Retinal pigment epithelial cell (primary cell): Measurements from ENCODE around the gene MMP20.

Experiments
- DNase-seq: peaks from one replicate; pipeline ENCODE4 v3.0.0-alpha.2; 2010; ENCODE audit warnings: low read depth
- H3K4me3 ChIP-seq: 2 replicates; pipeline ENCODE4 v1.5.1; 2011; ENCODE audit warnings: mild to moderate bottlenecking, low read length, control low read depth, moderate library complexity
- TF ChIP-seq, protein P1 (sequence below): conservative IDR thresholded peaks from 2 replicates; pipeline ENCODE4 v1.5.1; 2011; ENCODE audit warnings: low read depth, low read length, control low read depth, inconsistent platforms

Gene MMP20

DNA sequence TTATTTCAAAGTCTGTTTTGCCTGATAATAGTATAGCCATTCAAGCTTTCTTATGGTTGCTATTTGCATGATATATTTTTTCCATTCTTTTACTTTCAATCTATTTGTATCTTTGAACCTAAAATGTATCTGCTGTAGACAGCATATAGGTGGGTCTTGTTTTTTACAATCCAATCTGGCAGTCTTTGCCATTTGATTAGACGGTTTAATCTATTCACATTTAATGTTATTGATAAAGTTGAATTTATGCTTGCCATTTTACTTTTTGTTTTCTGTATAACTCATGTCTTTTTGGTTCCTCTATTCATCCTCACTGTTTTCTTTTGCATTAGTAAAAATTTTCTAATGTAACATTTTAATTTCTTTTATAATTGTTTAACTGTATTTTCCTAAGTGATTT is 37.4 kb downstream of the MMP20 start:
- DNase-seq, result no peak
- TF ChIP-seq, protein P1, sequence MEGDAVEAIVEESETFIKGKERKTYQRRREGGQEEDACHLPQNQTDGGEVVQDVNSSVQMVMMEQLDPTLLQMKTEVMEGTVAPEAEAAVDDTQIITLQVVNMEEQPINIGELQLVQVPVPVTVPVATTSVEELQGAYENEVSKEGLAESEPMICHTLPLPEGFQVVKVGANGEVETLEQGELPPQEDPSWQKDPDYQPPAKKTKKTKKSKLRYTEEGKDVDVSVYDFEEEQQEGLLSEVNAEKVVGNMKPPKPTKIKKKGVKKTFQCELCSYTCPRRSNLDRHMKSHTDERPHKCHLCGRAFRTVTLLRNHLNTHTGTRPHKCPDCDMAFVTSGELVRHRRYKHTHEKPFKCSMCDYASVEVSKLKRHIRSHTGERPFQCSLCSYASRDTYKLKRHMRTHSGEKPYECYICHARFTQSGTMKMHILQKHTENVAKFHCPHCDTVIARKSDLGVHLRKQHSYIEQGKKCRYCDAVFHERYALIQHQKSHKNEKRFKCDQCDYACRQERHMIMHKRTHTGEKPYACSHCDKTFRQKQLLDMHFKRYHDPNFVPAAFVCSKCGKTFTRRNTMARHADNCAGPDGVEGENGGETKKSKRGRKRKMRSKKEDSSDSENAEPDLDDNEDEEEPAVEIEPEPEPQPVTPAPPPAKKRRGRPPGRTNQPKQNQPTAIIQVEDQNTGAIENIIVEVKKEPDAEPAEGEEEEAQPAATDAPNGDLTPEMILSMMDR, result no peak

DNA sequence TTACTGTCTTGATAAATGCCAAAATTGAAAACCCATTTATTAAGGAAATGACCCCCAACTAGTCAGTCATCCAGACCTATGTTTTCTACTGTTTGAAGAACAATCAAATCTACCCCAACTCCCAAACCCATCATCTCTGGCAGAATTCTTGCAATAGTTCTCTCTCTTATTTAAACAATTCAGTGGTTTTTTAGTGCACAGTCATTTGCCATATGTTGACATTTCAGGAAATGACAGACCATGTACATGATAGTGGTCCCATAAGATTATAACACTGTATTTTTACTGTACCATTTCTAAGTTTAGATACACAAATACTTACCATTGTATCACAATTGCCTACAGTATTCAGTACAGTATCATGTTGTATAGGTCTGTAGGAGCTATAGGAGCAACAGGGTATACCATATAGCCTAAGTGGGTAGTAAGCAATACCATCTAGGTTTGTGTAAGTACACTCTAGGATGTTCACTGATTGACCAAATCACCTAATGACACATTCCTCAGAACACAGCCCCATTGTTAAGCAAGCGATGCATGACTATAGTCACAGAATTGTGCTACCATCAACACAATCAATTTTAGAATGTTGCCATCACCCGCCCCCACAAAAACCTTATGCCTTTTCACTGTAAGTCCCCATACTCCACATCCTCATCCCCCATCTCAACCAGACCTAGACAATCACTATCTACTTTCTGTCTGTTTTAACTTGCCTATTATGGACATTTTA is 41.8 kb downstream of the MMP20 start:
- TF ChIP-seq, protein P1, result no peak
- H3K4me3 ChIP-seq, result no peak overlapping the region
- DNase-seq, result no peak

More for the DNA sequence above, 37.4 kb downstream of the MMP20 start:
- no peak overlapping the region for H3K4me3 ChIP-seq

DNA sequence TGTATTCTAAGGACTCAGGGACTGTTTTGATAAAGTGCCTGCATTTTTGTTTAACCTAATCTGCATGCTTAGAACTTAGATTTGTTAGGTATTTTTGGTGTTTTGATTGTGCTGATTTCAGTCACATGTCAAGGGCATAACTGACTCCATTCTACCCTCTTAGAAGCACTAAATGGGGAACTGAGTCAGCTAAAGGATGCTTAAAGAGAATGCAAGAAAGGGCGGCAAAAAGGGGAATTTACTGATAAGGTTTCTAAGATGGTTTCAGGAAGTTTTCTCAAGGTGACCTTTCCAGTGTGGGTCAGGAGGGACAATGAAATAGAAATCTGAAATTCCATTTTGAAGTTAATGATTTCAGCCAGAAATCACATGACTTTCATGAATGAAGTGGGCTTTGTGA is 43.0 kb downstream of the MMP20 start:
- TF ChIP-seq, protein P1, result no peak
- no peak for DNase-seq
- H3K4me3 ChIP-seq, result no peak overlapping the region

DNA sequence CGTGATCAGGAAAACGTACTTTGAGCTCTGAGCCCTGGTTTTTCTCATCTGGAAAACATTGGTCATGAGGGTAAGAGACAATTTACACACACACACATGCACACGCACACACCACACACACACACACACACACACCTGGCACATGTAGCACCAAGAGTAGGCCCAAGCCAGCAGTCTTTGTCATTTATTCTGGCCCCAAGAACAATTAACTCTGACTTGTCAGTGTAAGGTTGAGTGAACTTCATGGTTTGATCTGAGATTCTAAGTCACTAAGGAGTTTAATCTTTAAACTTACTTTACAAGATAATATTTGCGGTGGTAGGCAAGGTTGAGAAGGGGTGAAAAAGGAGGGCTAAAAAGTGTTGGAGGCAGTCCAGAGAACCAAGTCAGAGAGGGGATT is 44.1 kb downstream of the MMP20 start:
- DNase-seq, result peak; percentile 81
- TF ChIP-seq, protein P1, result no peak
- H3K4me3 ChIP-seq, result no peak overlapping the region

DNA sequence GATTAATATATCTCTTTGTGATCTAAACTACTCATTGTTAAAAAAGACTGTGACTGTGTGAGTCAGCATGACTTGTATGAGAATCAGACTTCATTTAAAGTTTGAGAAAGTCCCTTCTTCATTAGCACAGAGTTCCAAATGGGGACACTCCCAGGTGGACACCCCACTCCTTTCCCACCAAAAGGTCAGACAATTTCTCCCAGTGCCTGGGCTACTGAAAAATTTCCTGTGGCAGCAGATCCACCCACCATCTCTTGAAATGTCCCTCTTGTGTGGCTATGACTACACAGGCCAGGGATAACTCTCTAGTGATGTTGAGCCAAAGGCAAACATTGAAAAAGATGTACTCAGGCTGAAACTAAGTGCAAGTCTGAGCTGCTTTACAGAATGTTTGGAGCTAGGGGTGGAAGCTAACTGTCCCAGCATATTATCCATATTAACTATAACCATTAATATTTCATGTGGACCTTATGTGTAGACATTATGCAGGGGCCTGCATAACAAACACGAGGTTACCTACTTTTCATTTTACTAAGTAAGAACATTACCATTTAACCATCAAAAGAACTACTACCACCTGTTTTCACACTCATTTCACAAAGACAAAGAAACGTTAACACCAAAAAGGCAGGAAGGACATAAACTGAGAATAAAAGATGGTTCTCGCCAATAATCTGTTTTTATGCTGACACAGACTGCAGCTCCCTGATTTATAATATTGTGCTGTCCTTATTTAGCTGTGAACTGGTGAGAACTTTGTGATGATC is 44.8 kb downstream of the MMP20 start:
- DNase-seq, result no peak
- TF ChIP-seq, protein P1, result no peak

DNA sequence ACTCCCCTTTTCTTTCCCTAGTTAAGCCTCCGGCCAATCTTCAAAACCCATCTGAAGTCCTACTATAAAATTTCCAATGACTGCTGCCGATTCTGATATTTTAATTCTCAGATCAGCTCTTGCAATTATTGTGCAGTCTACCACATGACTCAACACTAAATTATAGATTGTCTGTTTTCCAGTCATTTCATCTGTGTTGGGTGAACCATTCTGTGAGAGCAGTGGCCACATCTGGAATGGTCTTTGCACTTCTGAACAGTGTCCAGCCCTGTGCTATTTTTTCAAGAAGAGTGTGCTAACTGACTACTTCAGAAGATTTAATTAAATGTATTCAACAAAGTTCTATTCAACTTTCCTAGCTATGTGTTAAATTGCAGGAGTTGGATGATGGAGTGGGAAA is 47.4 kb downstream of the MMP20 start:
- DNase-seq, result no peak
- no peak overlapping the region for H3K4me3 ChIP-seq
- TF ChIP-seq, protein P1, result no peak

More for the DNA sequence above, 44.8 kb downstream of the MMP20 start:
- no peak overlapping the region for H3K4me3 ChIP-seq
